GM18873 (cell line): Measurements from ENCODE around the gene MED26.

ENCODE experiments used
- ATAC-seq: cut with Tn5 transposase; IDR thresholded peaks from one replicate; pipeline ENCODE4 v1.9.1; 2021; ENCODE audit warnings: mild to moderate bottlenecking, moderate library complexity, moderate number of reproducible peaks; ENCODE audit not compliant: unreplicated experiment, low FRiP score

MED26 gene

GRCh38 chr19:16618248-16618647, 9.8 kb downstream of the MED26 start:
- no peak for ATAC-seq

GRCh38 chr19:16615808-16616207, 12.2 kb downstream of the MED26 start:
- no peak for ATAC-seq

- ATAC-seq, result no peak
These were observed 13.1 kb downstream of the MED26 start for GRCh38 chr19:16614941-16615340.

GRCh38 chr19:16613841-16614240, 14.2 kb downstream of the MED26 start:
- no peak for ATAC-seq

- no peak for ATAC-seq
These were observed 15.4 kb downstream of the MED26 start for GRCh38 chr19:16612636-16613035.

- no peak for ATAC-seq
These were observed 16.9 kb downstream of the MED26 start for GRCh38 chr19:16611121-16611520.

GRCh38 chr19:16609511-16610200, 18.3 kb downstream of the MED26 start:
- ATAC-seq, result no peak

GRCh38 chr19:16608290-16608739, 19.7 kb downstream of the MED26 start:
- no peak for ATAC-seq

- ATAC-seq, result no peak
These were observed 20.2 kb downstream of the MED26 start for GRCh38 chr19:16607819-16608218.

GRCh38 chr19:16605553-16605994, 22.4 kb downstream of the MED26 start:
- ATAC-seq, result no peak

- ATAC-seq, result no peak
These were observed 22.9 kb downstream of the MED26 start for GRCh38 chr19:16605115-16605514.

- ATAC-seq, result no peak
These were observed 23.4 kb downstream of the MED26 start for GRCh38 chr19:16604615-16605014.

- ATAC-seq, result no peak
These were observed 24.9 kb downstream of the MED26 start for GRCh38 chr19:16603090-16603489.

GRCh38 chr19:16601378-16602052, 26.5 kb downstream of the MED26 start:
- ATAC-seq, result no peak

- ATAC-seq, result no peak
These were observed 27.2 kb downstream of the MED26 start for GRCh38 chr19:16600824-16601223.

- no peak for ATAC-seq
These were observed 28.2 kb downstream of the MED26 start for GRCh38 chr19:16599655-16600346.

- ATAC-seq, result no peak
These were observed 29.2 kb downstream of the MED26 start for GRCh38 chr19:16598848-16599247.

GRCh38 chr19:16596399-16596798, 31.6 kb downstream of the MED26 start:
- no peak for ATAC-seq

- no peak for ATAC-seq
These were observed 32.9 kb downstream of the MED26 start for GRCh38 chr19:16595097-16595496.

GRCh38 chr19:16594681-16595091, 33.3 kb downstream of the MED26 start:
- ATAC-seq, result no peak

- no peak for ATAC-seq
These were observed 33.8 kb downstream of the MED26 start for GRCh38 chr19:16594131-16594586.
